ENCODE data around the gene RFC1. TPM values are rescaled to one million over a fixed set of nuclear protein-coding genes. Genes with fewer than 3 reads are reported as not detected.

Gene RFC1
- total RNA-seq, 1 experiment from 2014 or later = 56.8 TPM

- Histone ChIP-seq H2BK5ac (ENCODE audit: insufficient read length, low read length) (no peak overlapping the region), H2AFZ (ENCODE audit: low read length) (no peak overlapping the region), H3K56ac (ENCODE audit: insufficient read length, low read depth, low read length) (no peak overlapping the region), H3K9ac (ENCODE audit: extremely low read depth, insufficient read length, low read length) (no peak overlapping the region), H2BK12ac (ENCODE audit: insufficient read length, low read depth, low read length) (no peak overlapping the region), H3K23ac (ENCODE audit: insufficient read length, low read depth, low read length) (no peak overlapping the region), H3K79me1 (ENCODE audit: insufficient read depth, low read depth, low read length, poor library complexity, severe bottlenecking) (no peaks in the 10 kb centered on the region), H2AK5ac (ENCODE audit: insufficient read length, low read length) (no peak overlapping the region), H2BK15ac (ENCODE audit: low read depth, low read length) (no peak overlapping the region), H3K18ac (ENCODE audit: insufficient read length, low read depth, low read length) (no peak overlapping the region), H3K14ac (ENCODE audit: insufficient read depth, low read length) (no peak overlapping the region), H4K8ac (replicated peaks; ENCODE audit: insufficient read length, low read depth, low read length) (no peak overlapping the region), H4K5ac (ENCODE audit: insufficient read length, low read depth, low read length) (no peak overlapping the region), H3K23me2 (ENCODE audit: insufficient read length, low read depth, low read length, poor library complexity, severe bottlenecking) (no peaks in the 10 kb centered on the region), H4K91ac (ENCODE audit: insufficient read length, low read depth, low read length) (no peak overlapping the region), H2BK20ac (ENCODE audit: low read depth, low read length, poor library complexity, severe bottlenecking) (no peak overlapping the region), H3K9me3 (ENCODE audit: control insufficient read depth, low read depth, low read length) (no peaks in the 10 kb centered on the region), H3K79me2 (ENCODE audit: insufficient read depth, low read length) (no peaks in the 10 kb centered on the region), H3T11ph (ENCODE audit: low read length) (no peak overlapping the region), H3K27me3 (ENCODE audit: insufficient read depth, low read length) (no peaks in the 10 kb centered on the region), H3K4ac (ENCODE audit: low read depth, low read length) (no peak overlapping the region), H3K4me1 (ENCODE audit: insufficient read depth, low read length) (no peaks in the 10 kb centered on the region), H4K20me1 (ENCODE audit: control insufficient read depth, insufficient read depth, insufficient read length) (no peaks in the 10 kb centered on the region), H2BK120ac (ENCODE audit: low read depth, low read length, poor library complexity, severe bottlenecking) (no peak overlapping the region), H3K27ac (ENCODE audit: insufficient read length, low read depth, low read length) (no peak overlapping the region), H3K4me2 (ENCODE audit: insufficient read depth, insufficient read length, low read length) (no peak overlapping the region)
- no peaks in the 10 kb centered on the region for H3K4me1 Mint-ChIP-seq
- H3K36me3 Mint-ChIP-seq (ENCODE audit: insufficient read depth in 1 of 3, low read depth in 3 of 3) = peaks cover 9 to 48% (median 44%) of the 10 kb centered on the region in 3 experiments; a peak in 6 of 7 replicates
- H3K27ac Mint-ChIP-seq = no peak overlapping the region
- no CpG with 5 or more reads among the region's 4 CpGs for WGBS (ENCODE audit: extremely low coverage, insufficient read length, low lambda C conversion rate)
- no peak for DNase-seq
- H3K4me3 Mint-ChIP-seq = no peak overlapping the region
- H3K27me3 Mint-ChIP-seq (ENCODE audit: low read depth) = no peaks in the 10 kb centered on the region
- no peaks in the 10 kb centered on the region for H3K9me3 Mint-ChIP-seq
- TF ChIP-seq, protein P1, sequence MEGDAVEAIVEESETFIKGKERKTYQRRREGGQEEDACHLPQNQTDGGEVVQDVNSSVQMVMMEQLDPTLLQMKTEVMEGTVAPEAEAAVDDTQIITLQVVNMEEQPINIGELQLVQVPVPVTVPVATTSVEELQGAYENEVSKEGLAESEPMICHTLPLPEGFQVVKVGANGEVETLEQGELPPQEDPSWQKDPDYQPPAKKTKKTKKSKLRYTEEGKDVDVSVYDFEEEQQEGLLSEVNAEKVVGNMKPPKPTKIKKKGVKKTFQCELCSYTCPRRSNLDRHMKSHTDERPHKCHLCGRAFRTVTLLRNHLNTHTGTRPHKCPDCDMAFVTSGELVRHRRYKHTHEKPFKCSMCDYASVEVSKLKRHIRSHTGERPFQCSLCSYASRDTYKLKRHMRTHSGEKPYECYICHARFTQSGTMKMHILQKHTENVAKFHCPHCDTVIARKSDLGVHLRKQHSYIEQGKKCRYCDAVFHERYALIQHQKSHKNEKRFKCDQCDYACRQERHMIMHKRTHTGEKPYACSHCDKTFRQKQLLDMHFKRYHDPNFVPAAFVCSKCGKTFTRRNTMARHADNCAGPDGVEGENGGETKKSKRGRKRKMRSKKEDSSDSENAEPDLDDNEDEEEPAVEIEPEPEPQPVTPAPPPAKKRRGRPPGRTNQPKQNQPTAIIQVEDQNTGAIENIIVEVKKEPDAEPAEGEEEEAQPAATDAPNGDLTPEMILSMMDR (conservative IDR thresholded peaks at IDR 0.05) = no peak
Observed at GRCh38 chr4:39312816-39313215, 53.3 kb downstream of the RFC1 start.
